K562 (cell line): Measurements from ENCODE around the gene ACBD3. TPM values are rescaled to one million over a fixed set of nuclear protein-coding genes. Genes with fewer than 3 reads are reported as not detected.

Experiments used
- BACH1 ChIP-seq: fragments of 200-800 bp; sonication (Bioruptor generic); IDR thresholded peaks from 2 replicates; pipeline ENCODE4 v1.6.1; 2016; ENCODE audit warnings: missing genetic modification characterization, missing compliant biosample characterization
- GTF2A2 ChIP-seq: IDR thresholded peaks from 2 replicates; pipeline ENCODE4 v1.6.1; 2016; ENCODE audit warnings: mild to moderate bottlenecking, missing genetic modification characterization, missing compliant biosample characterization
- HDAC8 ChIP-seq: fragments of 450-650 bp; IDR thresholded peaks from 2 replicates; pipeline ENCODE4 v1.6.1; 2016; ENCODE audit warnings: mild to moderate bottlenecking, missing genetic modification characterization, moderate library complexity, missing compliant biosample characterization
- KDM4B ChIP-seq, 2 experiments: fragments of 450-650 bp in 1 of 2; sonication (generic) in 1 of 2; IDR thresholded peaks; 2 replicates each; pipeline ENCODE4 v1.6.1; 2016 to 2017; ENCODE audit warnings: borderline replicate concordance in 2 of 2, antibody characterized with exemption in 1 of 2, low read depth in 1 of 2, mild to moderate bottlenecking in 1 of 2
- MTA2 ChIP-seq: fragments of 450-650 bp; IDR thresholded peaks from 2 replicates; pipeline ENCODE4 v1.6.1; 2016; ENCODE audit warnings: low read depth
- PHTF2 ChIP-seq: fragments of 250-450 bp; sonication (Bioruptor Pico); IDR thresholded peaks from 2 replicates; pipeline ENCODE4 v1.5.0; 2021; ENCODE audit warnings: mild to moderate bottlenecking
- PTBP1 ChIP-seq: fragments of 200-400 bp; formaldehyde crosslinking; IDR thresholded peaks from 2 replicates; pipeline ENCODE4 v1.6.1; 2017; ENCODE audit warnings: low read depth, low read length
- RBM39 ChIP-seq: fragments of 200-400 bp; formaldehyde crosslinking; optimal IDR thresholded peaks from 2 replicates; pipeline ENCODE3; 2018; ENCODE audit warnings: low read depth, low read length
- XRCC5 ChIP-seq: fragments of 200-400 bp; formaldehyde crosslinking; IDR thresholded peaks from 2 replicates; pipeline ENCODE4 v1.6.1; 2017; ENCODE audit warnings: low read depth, mild to moderate bottlenecking, low read length
- ZFP30 ChIP-seq: fragments of 250-450 bp; sonication (Bioruptor Pico); IDR thresholded peaks from 2 replicates; pipeline ENCODE4 v1.8.0; 2022; ENCODE audit warnings: moderate library complexity, mild to moderate bottlenecking, inconsistent platforms, borderline replicate concordance
- ZNF57 ChIP-seq: fragments of 450-650 bp; formaldehyde crosslinking; IDR thresholded peaks from 2 replicates; pipeline ENCODE4 v1.4.0; 2020; ENCODE audit warnings: mild to moderate bottlenecking, moderate library complexity
- ZNF696 ChIP-seq: fragments of 250-450 bp; sonication (Bioruptor Pico); conservative IDR thresholded peaks from 2 replicates; pipeline ENCODE4 v1.4.0; 2020; ENCODE audit warnings: mild to moderate bottlenecking, moderate library complexity
- polyA plus RNA-seq, 8 experiments: library from polyadenylated mRNA; depleted of rRNA in 4 of 8; stranded (reverse) in 5 of 8; unstranded in 3 of 8; fragments of >200 nt; fragmentation: Nextera tagmentation in 2 of 8; fragmentation: Illumina TruSeq in 1 of 8; extraction: Ambion mirVana in 2 of 8; extraction: Trizol in 1 of 8; gene quantifications; 2 replicates each; pipeline versions ENCODE4 v1.2.1 to v1.2.3, GENCODE V29; 2011 to 2014; ENCODE audit warnings: inconsistent platforms in 1 of 8, missing spikeins in 1 of 8
- total RNA-seq, 7 experiments: library from RNA; depleted of rRNA in 6 of 7; stranded (reverse); fragments of >200 nt in 6 of 7; fragmentation: Illumina TruSeq in 2 of 7; extraction: Trizol in 2 of 7; gene quantifications; 2 replicates each; pipeline versions ENCODE4 v1.2.1 to v1.2.3, GENCODE V29; 2011 to 2021; ENCODE audit warnings: low replicate concordance in 1 of 7
- TF ChIP-seq, protein P1 (sequence below): fragments of 450-650 bp; IDR thresholded peaks from 2 replicates; pipeline ENCODE4 v1.6.1; 2016; ENCODE audit warnings: mild to moderate bottlenecking, moderate library complexity
- TF ChIP-seq, protein P2 (sequence below): fragments of 250-450 bp; sonication (Bioruptor Pico); IDR thresholded peaks from 2 replicates; pipeline ENCODE4 v1.8.0; 2021; ENCODE audit warnings: borderline replicate concordance, mild to moderate bottlenecking, moderate library complexity; ENCODE audit not compliant: poor library complexity, severe bottlenecking
- TF ChIP-seq, protein P3 (sequence below): fragments of 250-450 bp; sonication (Bioruptor Pico); IDR thresholded peaks from 2 replicates; pipeline ENCODE4 v1.8.0; 2022; ENCODE audit warnings: moderate library complexity, mild to moderate bottlenecking, inconsistent platforms
- TF ChIP-seq, protein P4 (sequence below): fragments of 250-450 bp; sonication (Bioruptor Pico); IDR thresholded peaks from 2 replicates; pipeline ENCODE4 v1.5.0; 2021

Gene ACBD3
- total and polyA plus RNA-seq, 9 of the 15 experiments (the other 6 are each of a cell fraction or from before 2014, with no cell fraction given): 11.1 to 36.7 (median 26.9) TPM

DNA sequence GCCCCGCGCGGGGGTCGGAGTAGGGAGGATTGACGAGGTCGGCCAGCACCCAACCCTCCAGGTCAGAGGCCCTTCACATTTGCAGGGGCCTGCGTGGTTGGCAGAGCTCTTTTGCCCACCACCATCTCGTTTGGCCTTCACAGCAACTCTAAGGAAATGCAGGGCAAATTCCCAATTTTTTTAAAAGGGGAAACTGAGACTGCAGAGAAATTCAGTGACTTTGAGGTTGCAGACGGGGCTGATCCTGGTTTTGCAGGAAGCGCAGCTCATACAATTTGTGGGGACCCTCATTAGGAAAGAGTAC is 430 bp upstream of the ACBD3 start (continued):
- TF ChIP-seq, protein P1, sequence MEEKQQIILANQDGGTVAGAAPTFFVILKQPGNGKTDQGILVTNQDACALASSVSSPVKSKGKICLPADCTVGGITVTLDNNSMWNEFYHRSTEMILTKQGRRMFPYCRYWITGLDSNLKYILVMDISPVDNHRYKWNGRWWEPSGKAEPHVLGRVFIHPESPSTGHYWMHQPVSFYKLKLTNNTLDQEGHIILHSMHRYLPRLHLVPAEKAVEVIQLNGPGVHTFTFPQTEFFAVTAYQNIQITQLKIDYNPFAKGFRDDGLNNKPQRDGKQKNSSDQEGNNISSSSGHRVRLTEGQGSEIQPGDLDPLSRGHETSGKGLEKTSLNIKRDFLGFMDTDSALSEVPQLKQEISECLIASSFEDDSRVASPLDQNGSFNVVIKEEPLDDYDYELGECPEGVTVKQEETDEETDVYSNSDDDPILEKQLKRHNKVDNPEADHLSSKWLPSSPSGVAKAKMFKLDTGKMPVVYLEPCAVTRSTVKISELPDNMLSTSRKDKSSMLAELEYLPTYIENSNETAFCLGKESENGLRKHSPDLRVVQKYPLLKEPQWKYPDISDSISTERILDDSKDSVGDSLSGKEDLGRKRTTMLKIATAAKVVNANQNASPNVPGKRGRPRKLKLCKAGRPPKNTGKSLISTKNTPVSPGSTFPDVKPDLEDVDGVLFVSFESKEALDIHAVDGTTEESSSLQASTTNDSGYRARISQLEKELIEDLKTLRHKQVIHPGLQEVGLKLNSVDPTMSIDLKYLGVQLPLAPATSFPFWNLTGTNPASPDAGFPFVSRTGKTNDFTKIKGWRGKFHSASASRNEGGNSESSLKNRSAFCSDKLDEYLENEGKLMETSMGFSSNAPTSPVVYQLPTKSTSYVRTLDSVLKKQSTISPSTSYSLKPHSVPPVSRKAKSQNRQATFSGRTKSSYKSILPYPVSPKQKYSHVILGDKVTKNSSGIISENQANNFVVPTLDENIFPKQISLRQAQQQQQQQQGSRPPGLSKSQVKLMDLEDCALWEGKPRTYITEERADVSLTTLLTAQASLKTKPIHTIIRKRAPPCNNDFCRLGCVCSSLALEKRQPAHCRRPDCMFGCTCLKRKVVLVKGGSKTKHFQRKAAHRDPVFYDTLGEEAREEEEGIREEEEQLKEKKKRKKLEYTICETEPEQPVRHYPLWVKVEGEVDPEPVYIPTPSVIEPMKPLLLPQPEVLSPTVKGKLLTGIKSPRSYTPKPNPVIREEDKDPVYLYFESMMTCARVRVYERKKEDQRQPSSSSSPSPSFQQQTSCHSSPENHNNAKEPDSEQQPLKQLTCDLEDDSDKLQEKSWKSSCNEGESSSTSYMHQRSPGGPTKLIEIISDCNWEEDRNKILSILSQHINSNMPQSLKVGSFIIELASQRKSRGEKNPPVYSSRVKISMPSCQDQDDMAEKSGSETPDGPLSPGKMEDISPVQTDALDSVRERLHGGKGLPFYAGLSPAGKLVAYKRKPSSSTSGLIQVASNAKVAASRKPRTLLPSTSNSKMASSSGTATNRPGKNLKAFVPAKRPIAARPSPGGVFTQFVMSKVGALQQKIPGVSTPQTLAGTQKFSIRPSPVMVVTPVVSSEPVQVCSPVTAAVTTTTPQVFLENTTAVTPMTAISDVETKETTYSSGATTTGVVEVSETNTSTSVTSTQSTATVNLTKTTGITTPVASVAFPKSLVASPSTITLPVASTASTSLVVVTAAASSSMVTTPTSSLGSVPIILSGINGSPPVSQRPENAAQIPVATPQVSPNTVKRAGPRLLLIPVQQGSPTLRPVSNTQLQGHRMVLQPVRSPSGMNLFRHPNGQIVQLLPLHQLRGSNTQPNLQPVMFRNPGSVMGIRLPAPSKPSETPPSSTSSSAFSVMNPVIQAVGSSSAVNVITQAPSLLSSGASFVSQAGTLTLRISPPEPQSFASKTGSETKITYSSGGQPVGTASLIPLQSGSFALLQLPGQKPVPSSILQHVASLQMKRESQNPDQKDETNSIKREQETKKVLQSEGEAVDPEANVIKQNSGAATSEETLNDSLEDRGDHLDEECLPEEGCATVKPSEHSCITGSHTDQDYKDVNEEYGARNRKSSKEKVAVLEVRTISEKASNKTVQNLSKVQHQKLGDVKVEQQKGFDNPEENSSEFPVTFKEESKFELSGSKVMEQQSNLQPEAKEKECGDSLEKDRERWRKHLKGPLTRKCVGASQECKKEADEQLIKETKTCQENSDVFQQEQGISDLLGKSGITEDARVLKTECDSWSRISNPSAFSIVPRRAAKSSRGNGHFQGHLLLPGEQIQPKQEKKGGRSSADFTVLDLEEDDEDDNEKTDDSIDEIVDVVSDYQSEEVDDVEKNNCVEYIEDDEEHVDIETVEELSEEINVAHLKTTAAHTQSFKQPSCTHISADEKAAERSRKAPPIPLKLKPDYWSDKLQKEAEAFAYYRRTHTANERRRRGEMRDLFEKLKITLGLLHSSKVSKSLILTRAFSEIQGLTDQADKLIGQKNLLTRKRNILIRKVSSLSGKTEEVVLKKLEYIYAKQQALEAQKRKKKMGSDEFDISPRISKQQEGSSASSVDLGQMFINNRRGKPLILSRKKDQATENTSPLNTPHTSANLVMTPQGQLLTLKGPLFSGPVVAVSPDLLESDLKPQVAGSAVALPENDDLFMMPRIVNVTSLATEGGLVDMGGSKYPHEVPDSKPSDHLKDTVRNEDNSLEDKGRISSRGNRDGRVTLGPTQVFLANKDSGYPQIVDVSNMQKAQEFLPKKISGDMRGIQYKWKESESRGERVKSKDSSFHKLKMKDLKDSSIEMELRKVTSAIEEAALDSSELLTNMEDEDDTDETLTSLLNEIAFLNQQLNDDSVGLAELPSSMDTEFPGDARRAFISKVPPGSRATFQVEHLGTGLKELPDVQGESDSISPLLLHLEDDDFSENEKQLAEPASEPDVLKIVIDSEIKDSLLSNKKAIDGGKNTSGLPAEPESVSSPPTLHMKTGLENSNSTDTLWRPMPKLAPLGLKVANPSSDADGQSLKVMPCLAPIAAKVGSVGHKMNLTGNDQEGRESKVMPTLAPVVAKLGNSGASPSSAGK: no peak
- TF ChIP-seq ZFP30 (CRISPR knock-in tag): no peak
- no peak for TF ChIP-seq PTBP1
- TF ChIP-seq, protein P2, sequence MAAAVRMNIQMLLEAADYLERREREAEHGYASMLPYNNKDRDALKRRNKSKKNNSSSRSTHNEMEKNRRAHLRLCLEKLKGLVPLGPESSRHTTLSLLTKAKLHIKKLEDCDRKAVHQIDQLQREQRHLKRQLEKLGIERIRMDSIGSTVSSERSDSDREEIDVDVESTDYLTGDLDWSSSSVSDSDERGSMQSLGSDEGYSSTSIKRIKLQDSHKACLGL (CRISPR knock-in tag): no peak
- TF ChIP-seq, protein P3, sequence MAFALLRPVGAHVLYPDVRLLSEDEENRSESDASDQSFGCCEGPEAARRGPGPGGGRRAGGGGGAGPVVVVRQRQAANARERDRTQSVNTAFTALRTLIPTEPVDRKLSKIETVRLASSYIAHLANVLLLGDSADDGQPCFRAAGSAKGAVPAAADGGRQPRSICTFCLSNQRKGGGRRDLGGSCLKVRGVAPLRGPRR (CRISPR knock-in tag): no peak
- TF ChIP-seq BACH1 (tag): no peak
- no peak for TF ChIP-seq XRCC5
- TF ChIP-seq ZNF696: no peak
- TF ChIP-seq KDM4B (IDR thresholded peaks at IDR 0.05; ENCODE audit: borderline replicate concordance in 2 of 2, low read depth in 1 of 2): no peak
- TF ChIP-seq RBM39: no peak
- no peak for TF ChIP-seq GTF2A2
- TF ChIP-seq ZNF57 (CRISPR knock-in tag): no peak
- no peak for TF ChIP-seq MTA2
- TF ChIP-seq HDAC8 (tag): no peak
- TF ChIP-seq PHTF2 (CRISPR knock-in tag): no peak
- TF ChIP-seq, protein P4, sequence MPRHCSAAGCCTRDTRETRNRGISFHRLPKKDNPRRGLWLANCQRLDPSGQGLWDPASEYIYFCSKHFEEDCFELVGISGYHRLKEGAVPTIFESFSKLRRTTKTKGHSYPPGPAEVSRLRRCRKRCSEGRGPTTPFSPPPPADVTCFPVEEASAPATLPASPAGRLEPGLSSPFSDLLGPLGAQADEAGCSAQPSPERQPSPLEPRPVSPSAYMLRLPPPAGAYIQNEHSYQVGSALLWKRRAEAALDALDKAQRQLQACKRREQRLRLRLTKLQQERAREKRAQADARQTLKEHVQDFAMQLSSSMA: no peak
